Esophagus muscularis mucosa (tissue), 3 donors: ENCODE measurements around the gene NARF.
"Not testable (repeated sequence)": the region's sequence is repeated elsewhere in the genome, so short reads cannot be mapped to it uniquely, and the experiment has no call there.

Source experiments
- CTCF ChIP-seq, 3 experiments: fragments of 200-600 bp in 2 of 3; fragments of 450-650 bp in 1 of 3; sonication (generic) in 2 of 3; IDR thresholded peaks; one replicate each; pipeline ENCODE4 v1.5.1; 2017 to 2019; ENCODE audit warnings: antibody characterized with exemption in 3 of 3, mild to moderate bottlenecking in 2 of 3, moderate library complexity in 1 of 3
- POLR2A ChIP-seq: fragments of 450-650 bp; IDR thresholded peaks from one replicate; pipeline ENCODE4 v1.6.1; 2017; ENCODE audit warnings: antibody characterized with exemption, moderate library complexity, mild to moderate bottlenecking, low read depth
- POLR2AphosphoS5 ChIP-seq, 2 donors: sonication (generic); formaldehyde crosslinking; IDR thresholded peaks; one replicate each; pipeline ENCODE4 v1.6.1; 2017; ENCODE audit warnings: antibody characterized with exemption in 2 of 2

DNA sequence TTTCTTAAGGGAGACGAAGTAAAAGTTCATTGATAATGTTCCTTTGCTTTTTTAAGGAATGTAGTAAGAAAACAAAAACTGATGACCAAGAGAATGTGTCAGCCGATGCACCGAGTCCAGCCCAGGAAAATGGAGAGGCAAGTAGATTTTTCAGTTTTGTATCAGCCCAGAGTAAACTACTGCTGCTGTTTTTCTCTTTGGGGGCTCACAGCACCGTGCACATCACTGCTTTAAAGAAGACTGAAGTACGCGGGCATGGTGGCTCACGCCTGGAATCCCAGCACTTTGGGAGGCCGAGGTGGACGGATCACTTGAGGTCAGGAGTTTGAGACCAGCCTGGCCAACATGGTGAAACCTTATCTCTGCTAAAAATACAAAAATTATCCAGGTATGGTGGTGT lies 1.4 kb downstream of the NARF start:
- not testable (repeated sequence) for TF ChIP-seq CTCF (IDR thresholded peaks at IDR 0.05); POLR2AphosphoS5 (IDR thresholded peaks at IDR 0.05); POLR2A
